Islet precursor cell (in vitro differentiated cells): ENCODE measurements around the gene SLC25A22.

Experiments
- DNase-seq: peaks from one replicate; pipeline ENCODE4 v3.0.0-alpha.2; 2018

Gene SLC25A22

DNA sequence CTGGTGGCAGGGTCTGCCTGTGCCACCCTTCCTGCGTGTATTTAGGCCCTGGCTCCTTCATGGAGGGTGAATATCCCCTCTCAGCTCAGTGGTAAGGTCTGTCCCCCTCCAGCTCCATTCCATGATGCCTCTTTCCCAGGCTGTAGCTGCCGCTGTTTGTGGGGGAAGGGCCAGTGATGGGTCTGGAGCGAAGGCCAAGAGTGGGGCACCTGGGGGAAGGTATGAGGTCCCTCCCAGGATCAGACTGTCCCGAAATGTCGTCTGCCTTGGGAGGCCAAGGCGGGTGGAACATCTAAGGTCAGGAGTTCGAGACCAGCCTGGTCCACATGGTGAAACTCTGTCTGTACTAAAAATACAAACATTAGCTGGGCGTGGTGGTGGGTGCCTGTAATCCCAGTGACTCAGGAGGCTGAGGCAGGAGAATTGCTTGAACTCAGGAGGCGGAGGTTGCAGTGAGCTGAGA lies 35.8 kb upstream of the SLC25A22 start:
- no peak for DNase-seq

DNA sequence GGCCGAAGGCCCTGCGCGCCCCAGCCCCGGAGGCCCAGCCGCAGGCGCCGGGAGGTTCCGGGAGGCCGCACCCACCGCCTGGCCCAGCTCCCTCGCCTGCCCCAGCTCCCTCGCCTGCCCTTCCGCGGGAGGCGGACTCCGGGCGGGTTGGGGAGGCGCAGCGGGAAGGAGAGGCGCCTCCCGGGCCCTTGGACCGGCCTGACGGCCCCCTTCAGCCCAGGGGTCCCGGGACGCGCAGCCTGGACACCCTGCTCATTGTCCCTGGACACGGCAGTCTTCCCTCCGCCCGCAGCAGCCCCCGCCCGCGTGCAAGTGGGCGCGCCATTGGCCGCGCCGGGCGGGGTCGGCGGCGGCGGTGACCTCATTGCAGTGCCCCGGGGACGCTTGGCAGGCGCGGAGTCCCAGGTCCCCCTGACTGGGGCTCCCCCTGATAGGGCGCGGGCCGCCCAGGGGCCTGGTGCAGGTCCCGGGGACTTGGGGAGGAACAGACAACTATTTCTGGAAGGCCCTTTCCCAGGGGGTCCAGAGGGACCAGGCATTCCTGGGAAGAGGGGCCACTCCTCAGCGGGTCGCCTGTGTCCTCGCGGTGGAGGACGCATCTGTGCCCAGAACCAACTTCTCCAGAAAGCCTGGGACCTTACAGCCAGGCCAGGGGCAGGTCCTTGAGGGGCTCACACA lies 35.2 kb upstream of the SLC25A22 start:
- DNase-seq = peak; percentile 82

DNA sequence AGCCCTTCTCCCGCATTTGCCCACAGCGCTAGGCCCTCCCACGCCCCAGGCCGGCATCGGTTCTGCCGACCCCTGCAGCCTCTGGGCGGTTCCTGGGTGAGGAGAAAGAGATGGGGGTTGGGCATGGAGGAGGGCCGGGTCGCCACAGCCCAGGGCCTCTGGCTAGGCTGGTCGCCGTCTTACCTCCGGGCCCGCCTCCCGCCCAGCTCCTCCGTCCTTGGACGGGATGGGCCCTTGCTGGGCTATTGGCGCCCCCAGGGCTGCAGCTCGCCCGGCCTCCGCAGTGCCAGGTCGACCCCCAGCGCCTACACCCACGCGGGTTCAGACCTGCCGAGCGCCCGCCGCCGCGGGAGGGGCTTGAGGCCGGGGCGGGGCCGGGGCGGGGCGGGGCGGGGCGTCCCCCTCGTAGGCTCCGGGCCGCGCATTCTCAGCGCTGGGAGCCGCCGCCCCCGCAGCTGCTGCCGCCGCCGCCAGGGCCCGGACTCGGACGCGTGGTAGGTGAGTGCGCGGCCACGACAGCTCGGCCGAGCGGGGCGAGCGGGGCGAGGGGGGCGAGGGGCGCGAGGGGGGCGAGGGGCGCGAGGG lies 34.5 kb upstream of the SLC25A22 start, which contains the start of gene CD151:
TSS of gene CD151 (plus strand) at position 424 of the 585 bp plus-strand sequence. CDS start 3,118 bp downstream, outside the sequence.
- peak; percentile 90 for DNase-seq

- DNase-seq = no peak
Observed at GRCh38 chr11:831961-832528, 34.0 kb upstream of the SLC25A22 start.

DNA sequence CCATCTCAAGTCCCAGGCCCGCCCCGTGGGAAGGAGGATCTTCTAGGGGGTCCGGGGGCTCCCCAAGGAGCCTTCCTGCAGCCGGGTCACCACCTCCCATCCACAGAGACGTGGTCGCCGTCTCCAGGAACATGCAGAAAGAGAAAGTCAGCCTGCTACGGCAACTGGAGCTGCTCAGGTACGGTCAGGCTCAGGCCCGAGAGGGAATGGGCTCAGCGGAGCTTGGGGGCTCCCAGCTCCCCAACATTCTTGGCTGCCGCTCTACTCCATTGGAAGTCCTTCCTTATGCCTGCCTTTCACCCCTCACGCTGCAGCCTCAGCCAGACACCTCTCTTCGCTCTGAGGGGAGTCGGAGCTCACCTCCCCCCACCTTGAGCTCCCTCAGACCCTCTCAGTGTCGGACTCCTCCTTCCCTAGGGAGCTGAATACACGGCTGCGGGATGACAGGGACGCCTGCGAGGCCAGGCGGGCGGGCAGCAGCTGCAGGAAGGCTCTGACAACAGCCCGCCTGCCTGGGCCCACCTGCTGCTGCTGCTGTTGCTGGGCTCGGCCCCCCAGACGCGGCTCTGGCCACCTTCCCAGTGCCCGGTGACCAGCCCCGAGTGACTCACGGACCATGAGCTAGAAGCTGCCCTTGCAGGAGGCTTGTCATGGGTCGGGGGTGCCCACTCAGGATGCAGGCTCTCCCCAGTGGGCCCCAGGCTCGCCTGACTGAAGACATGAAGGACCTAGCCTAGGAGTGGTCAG lies 33.2 kb upstream of the SLC25A22 start:
- peak; percentile 70 for DNase-seq

DNA sequence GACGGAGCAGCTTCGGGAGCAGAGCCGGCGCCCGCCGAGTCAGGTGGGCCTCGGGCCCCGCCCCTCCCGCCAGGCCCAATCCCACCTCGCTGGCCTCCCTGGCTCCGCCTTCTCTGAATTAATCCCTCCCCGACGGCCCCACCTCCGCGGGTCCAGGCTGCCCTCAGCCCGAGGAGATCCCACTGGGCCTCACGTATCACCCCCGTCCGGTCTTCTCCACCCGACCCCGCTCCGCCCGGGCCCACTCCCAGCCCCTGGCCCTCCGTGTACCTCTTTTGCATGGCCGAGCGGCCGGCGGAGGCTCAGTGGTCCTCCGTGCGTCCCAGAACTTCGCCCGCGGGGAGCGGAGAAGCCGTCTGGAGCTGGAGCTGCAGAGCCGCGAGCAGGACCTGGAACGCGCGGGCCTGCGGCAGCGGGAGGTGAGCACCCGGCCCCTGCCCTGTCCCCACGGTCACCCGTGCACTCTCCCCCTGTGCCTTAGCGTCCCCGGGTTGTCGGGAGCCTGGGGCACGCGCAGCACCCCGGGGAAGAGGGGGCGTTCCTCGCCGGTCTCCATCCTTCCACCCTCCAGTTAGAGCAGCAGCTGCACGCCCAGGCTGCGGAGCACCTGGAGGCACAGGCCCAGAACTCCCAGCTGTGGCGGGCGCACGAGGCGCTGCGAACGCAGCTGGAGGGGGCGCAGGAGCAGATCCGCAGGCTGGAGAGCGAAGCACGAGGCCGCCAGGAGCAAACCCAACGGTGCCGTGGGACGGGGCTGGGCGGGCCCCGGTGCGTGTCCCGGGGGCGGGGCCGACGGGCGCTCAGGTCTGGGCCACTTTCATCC lies 32.4 kb upstream of the SLC25A22 start:
- DNase-seq = peak; percentile 91

GRCh38 chr11:829847-830294 lies 31.8 kb upstream of the SLC25A22 start:
- no peak for DNase-seq

- no peak for DNase-seq
Observed at GRCh38 chr11:829176-829846, 31.2 kb upstream of the SLC25A22 start.

- DNase-seq = no peak
Observed at GRCh38 chr11:828506-829175, 30.6 kb upstream of the SLC25A22 start.

DNA sequence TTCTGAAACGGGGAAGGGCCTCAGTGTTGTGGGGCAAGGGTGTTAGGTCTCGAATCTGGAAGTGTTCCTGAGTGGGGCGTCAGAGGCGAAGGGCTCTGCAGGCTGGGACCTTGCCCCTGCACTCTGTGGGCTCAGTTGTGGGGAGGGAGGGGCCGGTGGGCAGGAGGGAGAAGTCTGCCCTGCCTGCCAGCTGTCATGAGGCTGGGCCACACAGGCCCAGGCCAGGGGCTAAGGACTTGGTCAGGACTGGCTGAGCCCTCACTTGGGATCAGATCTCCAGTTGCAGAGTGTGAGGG lies 29.8 kb upstream of the SLC25A22 start, which contains the start of gene CRACR2B:
TSS of gene CRACR2B (plus strand) at position 23 of the 296 bp plus-strand sequence. CDS start 689 bp downstream, outside the sequence.
- no peak for DNase-seq

GRCh38 chr11:827146-827896 lies 29.2 kb upstream of the SLC25A22 start:
- no peak for DNase-seq

DNA sequence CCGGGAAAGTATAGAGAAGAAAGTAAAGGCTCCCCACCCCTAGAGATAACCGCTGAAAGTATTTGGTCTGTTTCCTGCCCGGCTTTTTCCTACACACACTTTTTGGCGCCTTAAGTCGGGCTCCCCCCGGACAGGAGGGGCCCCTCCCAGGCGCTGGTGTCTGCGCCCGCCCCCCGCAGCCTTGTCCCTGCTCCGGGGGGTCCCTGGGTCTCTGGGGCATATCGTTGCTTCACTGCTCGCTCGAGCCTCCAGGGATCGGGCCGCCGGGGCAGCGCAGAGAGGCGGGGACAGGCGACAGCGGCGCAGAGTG lies 28.7 kb upstream of the SLC25A22 start:
- no peak for DNase-seq

- DNase-seq = no peak
Observed at GRCh38 chr11:826227-826621, 28.1 kb upstream of the SLC25A22 start.

DNA sequence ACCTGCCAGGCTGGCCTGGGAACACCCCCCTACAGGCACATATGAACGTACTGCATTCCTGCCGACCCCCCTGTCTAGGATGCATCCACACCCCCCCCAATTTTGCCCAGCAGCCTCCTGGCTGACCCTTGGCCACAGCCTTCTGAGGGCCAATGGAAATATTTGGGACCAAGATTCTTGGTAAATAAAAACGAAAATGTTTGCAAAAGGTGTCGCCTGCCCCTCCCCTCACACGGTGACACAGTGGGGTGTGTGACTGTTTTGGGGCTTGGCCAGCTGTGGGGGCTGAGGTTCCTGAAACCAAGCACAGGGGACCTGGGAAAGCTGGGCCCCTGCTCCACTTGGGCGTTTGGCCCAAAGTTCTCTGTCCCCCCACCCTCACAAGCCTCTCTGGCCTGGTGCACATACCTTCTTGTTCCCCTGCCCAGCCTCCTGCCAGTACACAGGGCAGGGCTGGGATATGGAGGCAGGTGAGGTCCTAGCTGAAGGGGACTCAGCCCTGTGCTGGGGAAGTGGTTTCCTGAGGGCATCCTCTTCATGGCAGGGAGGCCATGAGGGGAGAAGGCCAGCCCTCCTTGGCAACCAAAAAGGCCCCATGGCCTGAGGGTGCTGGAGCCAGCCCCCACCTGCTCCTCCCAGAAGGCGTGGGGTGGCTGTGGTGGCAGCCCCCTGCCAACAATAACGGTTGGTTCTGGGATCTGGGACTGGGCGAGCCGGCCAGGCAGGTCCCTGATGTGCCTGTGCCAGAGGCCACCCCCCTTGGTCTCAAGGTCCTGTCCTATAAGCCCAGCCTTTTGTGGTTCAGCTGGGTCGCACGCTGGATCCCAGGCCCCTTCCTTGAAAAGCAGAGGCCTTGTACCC lies 27.5 kb upstream of the SLC25A22 start:
- no peak for DNase-seq

GRCh38 chr11:824942-825341 lies 26.9 kb upstream of the SLC25A22 start:
- no peak for DNase-seq

DNA sequence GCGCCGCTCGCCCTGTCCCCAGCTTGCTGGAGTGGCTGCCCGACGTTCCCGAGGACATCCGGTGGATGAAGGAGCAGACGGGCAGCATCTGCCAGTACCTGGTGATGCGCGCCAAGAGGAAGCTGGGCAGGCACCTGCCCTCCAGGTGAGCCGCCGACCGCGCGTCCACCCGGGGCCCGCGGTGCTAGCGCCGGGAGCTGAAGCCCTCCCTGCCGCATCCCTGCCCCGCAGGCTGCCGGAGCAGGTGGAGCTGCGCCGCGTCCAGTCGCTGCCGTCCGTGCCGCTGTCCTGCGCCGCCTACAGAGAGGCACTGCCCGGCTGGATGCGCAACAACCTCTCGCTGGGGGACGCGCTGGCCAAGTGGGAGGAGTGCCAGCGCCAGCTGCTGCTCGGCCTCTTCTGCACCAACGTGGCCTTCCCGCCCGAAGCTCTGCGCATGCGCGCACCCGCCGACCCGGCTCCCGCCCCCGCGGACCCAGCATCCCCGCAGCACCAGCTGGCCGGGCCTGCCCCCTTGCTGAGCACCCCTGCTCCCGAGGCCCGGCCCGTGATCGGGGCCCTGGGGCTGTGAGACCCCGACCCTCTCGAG lies 26.3 kb upstream of the SLC25A22 start:
- DNase-seq = no peak

GRCh38 chr11:823441-824291 lies 25.6 kb upstream of the SLC25A22 start:
- DNase-seq = no peak
